B cell (primary cell): Measurements from ENCODE around the gene MAD2L1BP.

Experiments used
- EZH2 ChIP-seq: IDR thresholded peaks from 2 replicates; pipeline ENCODE4 v1.6.1; 2012; ENCODE audit warnings: borderline replicate concordance, low read depth, mild to moderate bottlenecking, moderate library complexity, low read length; ENCODE audit not compliant: insufficient read depth, poor library complexity, severe bottlenecking
- TF ChIP-seq, protein P1 (sequence below): fragments of 200-600 bp; IDR thresholded peaks from one replicate; pipeline ENCODE4 v1.8.0; 2022; ENCODE audit warnings: antibody characterized with exemption, mild to moderate bottlenecking

DNA sequence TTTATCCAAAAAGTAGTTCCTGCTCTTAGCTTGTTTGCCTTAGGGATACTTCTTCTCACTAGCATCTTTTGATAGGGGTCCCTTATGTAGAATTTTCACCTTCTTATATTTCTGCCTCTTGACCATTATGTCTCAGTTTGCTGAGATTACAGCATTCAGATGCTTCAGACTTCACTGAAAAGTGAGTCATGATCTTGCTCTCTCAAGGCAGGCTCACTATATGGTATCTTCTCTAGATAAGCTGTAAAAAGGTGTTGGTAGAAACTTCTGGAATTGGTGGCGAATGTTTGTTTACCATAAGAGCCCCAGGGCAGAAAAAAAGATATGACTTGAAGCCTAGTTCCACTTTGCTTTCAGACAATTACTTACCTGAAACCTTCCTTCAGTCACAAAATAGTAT is 26.2 kb upstream of the MAD2L1BP start:
- TF ChIP-seq, protein P1, sequence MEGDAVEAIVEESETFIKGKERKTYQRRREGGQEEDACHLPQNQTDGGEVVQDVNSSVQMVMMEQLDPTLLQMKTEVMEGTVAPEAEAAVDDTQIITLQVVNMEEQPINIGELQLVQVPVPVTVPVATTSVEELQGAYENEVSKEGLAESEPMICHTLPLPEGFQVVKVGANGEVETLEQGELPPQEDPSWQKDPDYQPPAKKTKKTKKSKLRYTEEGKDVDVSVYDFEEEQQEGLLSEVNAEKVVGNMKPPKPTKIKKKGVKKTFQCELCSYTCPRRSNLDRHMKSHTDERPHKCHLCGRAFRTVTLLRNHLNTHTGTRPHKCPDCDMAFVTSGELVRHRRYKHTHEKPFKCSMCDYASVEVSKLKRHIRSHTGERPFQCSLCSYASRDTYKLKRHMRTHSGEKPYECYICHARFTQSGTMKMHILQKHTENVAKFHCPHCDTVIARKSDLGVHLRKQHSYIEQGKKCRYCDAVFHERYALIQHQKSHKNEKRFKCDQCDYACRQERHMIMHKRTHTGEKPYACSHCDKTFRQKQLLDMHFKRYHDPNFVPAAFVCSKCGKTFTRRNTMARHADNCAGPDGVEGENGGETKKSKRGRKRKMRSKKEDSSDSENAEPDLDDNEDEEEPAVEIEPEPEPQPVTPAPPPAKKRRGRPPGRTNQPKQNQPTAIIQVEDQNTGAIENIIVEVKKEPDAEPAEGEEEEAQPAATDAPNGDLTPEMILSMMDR, result no peak
- no peak for TF ChIP-seq EZH2
